HG03159 (cell line): ENCODE results near the gene KLF4.
A peak's percentile ranks its signal among the peaks of the same experiment; 100 is the strongest.

ENCODE experiments used
- ATAC-seq: cut with Tn5 transposase; IDR thresholded peaks from one replicate; pipeline ENCODE4 v1.9.1; 2021; ENCODE audit warnings: mild to moderate bottlenecking, moderate library complexity; ENCODE audit not compliant: unreplicated experiment

Gene KLF4

GRCh38 chr9:107488375-107489143, 1.0 kb downstream of the KLF4 start:
- ATAC-seq: no peak

- ATAC-seq: no peak
These were observed 1.8 kb downstream of the KLF4 start for GRCh38 chr9:107487521-107488374.

- ATAC-seq: no peak
These were observed 2.7 kb downstream of the KLF4 start for GRCh38 chr9:107486674-107487520.

GRCh38 chr9:107485458-107486043, 4.0 kb downstream of the KLF4 start:
- no peak for ATAC-seq

- peak; percentile 50 for ATAC-seq
These were observed 5.3 kb downstream of the KLF4 start for GRCh38 chr9:107484117-107484723.

GRCh38 chr9:107483666-107484065, 5.9 kb downstream of the KLF4 start:
- no peak for ATAC-seq

GRCh38 chr9:107481035-107481434, 8.5 kb downstream of the KLF4 start:
- no peak for ATAC-seq

- ATAC-seq: no peak
These were observed 9.2 kb downstream of the KLF4 start for GRCh38 chr9:107480386-107480789.

GRCh38 chr9:107478805-107479204, 10.8 kb downstream of the KLF4 start:
- ATAC-seq: no peak

GRCh38 chr9:107474124-107474523, 15.4 kb downstream of the KLF4 start:
- no peak for ATAC-seq

- ATAC-seq: no peak
These were observed 16.8 kb downstream of the KLF4 start for GRCh38 chr9:107472581-107473340.

GRCh38 chr9:107471552-107471951, 18.0 kb downstream of the KLF4 start:
- no peak for ATAC-seq

GRCh38 chr9:107467416-107467815, 22.2 kb downstream of the KLF4 start:
- no peak for ATAC-seq

GRCh38 chr9:107466826-107467225, 22.7 kb downstream of the KLF4 start:
- no peak for ATAC-seq

GRCh38 chr9:107465467-107466451, 23.8 kb downstream of the KLF4 start:
- peak; percentile 81 for ATAC-seq

GRCh38 chr9:107464516-107464915, 25.1 kb downstream of the KLF4 start:
- ATAC-seq: no peak

GRCh38 chr9:107462691-107463090, 26.9 kb downstream of the KLF4 start:
- ATAC-seq: no peak
